ENCODE measurements around the gene SFT2D1.
"Not testable (repeated sequence)": the region's sequence is repeated elsewhere in the genome, so short reads cannot be mapped to it uniquely, and the experiment has no call there.

GRCh38 chr6:166387098-166387497, 44.8 kb upstream of the SFT2D1 start:
- not testable (repeated sequence) for TF ChIP-seq CTCF (IDR thresholded peaks at IDR 0.05 in 2 of 3, conservative IDR thresholded peaks at IDR 0.05 in 1 of 3; ENCODE audit: borderline replicate concordance in 1 of 3, insufficient read depth in 1 of 3, low read depth in 2 of 3, low read length in 2 of 3); RAD21 (IDR thresholded peaks at IDR 0.05; ENCODE audit: low read depth); FOSL1 (IDR thresholded peaks at IDR 0.05; ENCODE audit: low read depth); EGR1 (IDR thresholded peaks at IDR 0.05; ENCODE audit: low read depth); POLR2A (IDR thresholded peaks at IDR 0.05; ENCODE audit: borderline replicate concordance, extremely low read depth, insufficient read depth, insufficient read length); JUND (IDR thresholded peaks at IDR 0.05); EZH2phosphoT487 (IDR thresholded peaks at IDR 0.05; ENCODE audit: borderline replicate concordance); SIN3A (IDR thresholded peaks at IDR 0.05; ENCODE audit: low read depth); ZNF274 (IDR thresholded peaks at IDR 0.05; ENCODE audit: low read depth, low read length); YY1 (IDR thresholded peaks at IDR 0.05; ENCODE audit: extremely low read depth, insufficient replicate concordance, low read depth, low read length); EZH2 (IDR thresholded peaks at IDR 0.05); ZBTB33 (IDR thresholded peaks at IDR 0.05; ENCODE audit: extremely low read depth, insufficient replicate concordance, low read length)
- TF ChIP-seq, protein P1, sequence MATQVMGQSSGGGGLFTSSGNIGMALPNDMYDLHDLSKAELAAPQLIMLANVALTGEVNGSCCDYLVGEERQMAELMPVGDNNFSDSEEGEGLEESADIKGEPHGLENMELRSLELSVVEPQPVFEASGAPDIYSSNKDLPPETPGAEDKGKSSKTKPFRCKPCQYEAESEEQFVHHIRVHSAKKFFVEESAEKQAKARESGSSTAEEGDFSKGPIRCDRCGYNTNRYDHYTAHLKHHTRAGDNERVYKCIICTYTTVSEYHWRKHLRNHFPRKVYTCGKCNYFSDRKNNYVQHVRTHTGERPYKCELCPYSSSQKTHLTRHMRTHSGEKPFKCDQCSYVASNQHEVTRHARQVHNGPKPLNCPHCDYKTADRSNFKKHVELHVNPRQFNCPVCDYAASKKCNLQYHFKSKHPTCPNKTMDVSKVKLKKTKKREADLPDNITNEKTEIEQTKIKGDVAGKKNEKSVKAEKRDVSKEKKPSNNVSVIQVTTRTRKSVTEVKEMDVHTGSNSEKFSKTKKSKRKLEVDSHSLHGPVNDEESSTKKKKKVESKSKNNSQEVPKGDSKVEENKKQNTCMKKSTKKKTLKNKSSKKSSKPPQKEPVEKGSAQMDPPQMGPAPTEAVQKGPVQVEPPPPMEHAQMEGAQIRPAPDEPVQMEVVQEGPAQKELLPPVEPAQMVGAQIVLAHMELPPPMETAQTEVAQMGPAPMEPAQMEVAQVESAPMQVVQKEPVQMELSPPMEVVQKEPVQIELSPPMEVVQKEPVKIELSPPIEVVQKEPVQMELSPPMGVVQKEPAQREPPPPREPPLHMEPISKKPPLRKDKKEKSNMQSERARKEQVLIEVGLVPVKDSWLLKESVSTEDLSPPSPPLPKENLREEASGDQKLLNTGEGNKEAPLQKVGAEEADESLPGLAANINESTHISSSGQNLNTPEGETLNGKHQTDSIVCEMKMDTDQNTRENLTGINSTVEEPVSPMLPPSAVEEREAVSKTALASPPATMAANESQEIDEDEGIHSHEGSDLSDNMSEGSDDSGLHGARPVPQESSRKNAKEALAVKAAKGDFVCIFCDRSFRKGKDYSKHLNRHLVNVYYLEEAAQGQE (IDR thresholded peaks at IDR 0.05; ENCODE audit: low read depth), result not testable (repeated sequence)

Measured in HCT116 (cell line).